H9 (cell line): ENCODE data around the gene MAPKAPK2. TPM values are rescaled to one million over a fixed set of nuclear protein-coding genes. Genes with fewer than 3 reads are reported as not detected.

Experiments
- DNase-seq: peaks from one replicate; pipeline ENCODE4 v3.0.0-alpha.2; 2017
- H2AFZ ChIP-seq: one replicate; pipeline ENCODE4 v1.6.1; 2013; ENCODE audit warnings: mild to moderate bottlenecking, low read length, control low read depth, moderate library complexity
- H2AK5ac ChIP-seq: 2 replicates; pipeline ENCODE4 v1.6.1; 2013; ENCODE audit warnings: low read length, control low read depth, mixed read lengths; ENCODE audit not compliant: insufficient read length
- H2BK120ac ChIP-seq: one replicate; pipeline ENCODE4 v1.6.1; 2013; ENCODE audit warnings: low read depth, mild to moderate bottlenecking, low read length, control low read depth, inconsistent platforms; ENCODE audit not compliant: poor library complexity, severe bottlenecking
- H2BK12ac ChIP-seq: 2 replicates; pipeline ENCODE4 v1.6.1; 2013; ENCODE audit warnings: low read length, control low read depth, mixed read lengths, low read depth; ENCODE audit not compliant: insufficient read length
- H2BK15ac ChIP-seq: 2 replicates; pipeline ENCODE4 v1.6.1; 2013; ENCODE audit warnings: low read depth, low read length, control low read depth
- H2BK20ac ChIP-seq: one replicate; pipeline ENCODE4 v1.6.1; 2013; ENCODE audit warnings: low read depth, mild to moderate bottlenecking, low read length, control low read depth, inconsistent platforms; ENCODE audit not compliant: poor library complexity, severe bottlenecking
- H2BK5ac ChIP-seq: 2 replicates; pipeline ENCODE4 v1.6.1; 2013; ENCODE audit warnings: low read length, control low read depth, mixed read lengths; ENCODE audit not compliant: insufficient read length
- H3K14ac ChIP-seq: 2 replicates; pipeline ENCODE4 v1.6.1; 2013; ENCODE audit warnings: low read length, control low read depth; ENCODE audit not compliant: insufficient read depth
- H3K18ac ChIP-seq: 2 replicates; pipeline ENCODE4 v1.6.1; 2013; ENCODE audit warnings: low read depth, mild to moderate bottlenecking, mixed read lengths, low read length, control low read depth; ENCODE audit not compliant: insufficient read length
- H3K23ac ChIP-seq: 2 replicates; pipeline ENCODE4 v1.6.1; 2013; ENCODE audit warnings: low read length, control low read depth, mixed read lengths, low read depth; ENCODE audit not compliant: insufficient read length
- H3K23me2 ChIP-seq: 2 replicates; pipeline ENCODE4 v1.6.1; 2013; ENCODE audit warnings: low read depth, mild to moderate bottlenecking, mixed read lengths, low read length, control low read depth; ENCODE audit not compliant: insufficient read length, poor library complexity, severe bottlenecking
- H3K27ac ChIP-seq: 2 replicates; pipeline ENCODE4 v1.5.1; 2013; ENCODE audit warnings: low read length, control low read depth, mixed read lengths, low read depth; ENCODE audit not compliant: insufficient read length
- H3K27me3 ChIP-seq: 2 replicates; pipeline ENCODE4 v1.6.1; 2013; ENCODE audit warnings: low read length, control low read depth, inconsistent platforms; ENCODE audit not compliant: insufficient read depth
- H3K4ac ChIP-seq: 2 replicates; pipeline ENCODE4 v1.6.1; 2013; ENCODE audit warnings: low read depth, mild to moderate bottlenecking, control low read depth, inconsistent platforms, low read length, moderate library complexity
- H3K4me1 ChIP-seq: 2 replicates; pipeline ENCODE4 v1.6.1; 2013; ENCODE audit warnings: low read length, control low read depth, inconsistent platforms; ENCODE audit not compliant: insufficient read depth
- H3K4me2 ChIP-seq: 2 replicates; pipeline ENCODE4 v1.6.1; 2013; ENCODE audit warnings: low read length, control low read depth, mixed read lengths; ENCODE audit not compliant: insufficient read length, insufficient read depth
- H3K56ac ChIP-seq: 2 replicates; pipeline ENCODE4 v1.6.1; 2013; ENCODE audit warnings: low read depth, mild to moderate bottlenecking, mixed read lengths, low read length, control low read depth; ENCODE audit not compliant: insufficient read length
- H3K79me1 ChIP-seq: 2 replicates; pipeline ENCODE4 v1.6.1; 2013; ENCODE audit warnings: low read depth, mild to moderate bottlenecking, moderate library complexity, low read length, control low read depth, inconsistent platforms; ENCODE audit not compliant: insufficient read depth, poor library complexity, severe bottlenecking
- H3K79me2 ChIP-seq: 2 replicates; pipeline ENCODE4 v1.6.1; 2013; ENCODE audit warnings: low read length, control low read depth, inconsistent platforms; ENCODE audit not compliant: insufficient read depth
- H3K9ac ChIP-seq: 2 replicates; pipeline ENCODE4 v1.6.1; 2013; ENCODE audit warnings: low read length, control low read depth, mixed read lengths; ENCODE audit not compliant: insufficient read length; ENCODE audit errors: extremely low read depth
- H3K9me3 ChIP-seq: one replicate; pipeline ENCODE4 v1.6.1; 2013; ENCODE audit warnings: low read depth, low read length, inconsistent platforms; ENCODE audit not compliant: control insufficient read depth
- H3T11ph ChIP-seq: one replicate; pipeline ENCODE4 v1.6.1; 2013; ENCODE audit warnings: mild to moderate bottlenecking, low read length, control low read depth, inconsistent platforms
- H4K20me1 ChIP-seq: one replicate; pipeline ENCODE4 v1.6.1; 2013; ENCODE audit not compliant: control insufficient read depth, insufficient read length, insufficient read depth
- H4K5ac ChIP-seq: 2 replicates; pipeline ENCODE4 v1.6.1; 2013; ENCODE audit warnings: low read depth, mild to moderate bottlenecking, mixed read lengths, low read length, control low read depth; ENCODE audit not compliant: insufficient read length
- H4K8ac ChIP-seq: replicated peaks from 2 replicates; pipeline ENCODE4 v1.6.1; 2013; ENCODE audit warnings: low read length, control low read depth, mixed read lengths, low read depth; ENCODE audit not compliant: insufficient read length
- H4K91ac ChIP-seq: 2 replicates; pipeline ENCODE4 v1.6.1; 2013; ENCODE audit warnings: low read depth, mild to moderate bottlenecking, moderate library complexity, mixed read lengths, low read length, control low read depth; ENCODE audit not compliant: insufficient read length
- H3K27ac Mint-ChIP-seq, 3 experiments: 2 replicates in 2 of 3; 3 replicates in 1 of 3; pipeline ENCODE4 v1.8.0; 2020 to 2021; ENCODE audit warnings: mixed read lengths in 3 of 3, mild to moderate bottlenecking in 1 of 3, moderate library complexity in 1 of 3
- H3K27me3 Mint-ChIP-seq: 2 replicates; pipeline ENCODE4 v1.8.0; 2021; ENCODE audit warnings: low read depth, mild to moderate bottlenecking, moderate library complexity, mixed read lengths
- H3K36me3 Mint-ChIP-seq, 3 experiments: 2 replicates in 2 of 3; 3 replicates in 1 of 3; pipeline ENCODE4 v1.8.0; 2020 to 2021; ENCODE audit warnings: low read depth in 3 of 3, mixed read lengths in 3 of 3; ENCODE audit not compliant: insufficient read depth in 1 of 3
- H3K4me1 Mint-ChIP-seq, 2 experiments: 2 replicates each; pipeline ENCODE4 v1.8.0; 2020; ENCODE audit warnings: mixed read lengths in 2 of 2
- H3K4me3 Mint-ChIP-seq, 2 experiments: 2 replicates in 1 of 2; 3 replicates in 1 of 2; pipeline ENCODE4 v1.8.0; 2020 to 2021; ENCODE audit warnings: mild to moderate bottlenecking in 2 of 2, mixed read lengths in 2 of 2, moderate library complexity in 1 of 2
- H3K9me3 Mint-ChIP-seq, 2 experiments: 2 replicates in 1 of 2; 3 replicates in 1 of 2; pipeline ENCODE4 v1.8.0; 2020; ENCODE audit warnings: mild to moderate bottlenecking in 2 of 2, mixed read lengths in 2 of 2, moderate library complexity in 1 of 2
- CTCF ChIP-seq: fragments of 200-600 bp; sonication (generic); conservative IDR thresholded peaks from 3 replicates; pipeline ENCODE4 v1.8.0; 2021; ENCODE audit warnings: antibody characterized with exemption, mild to moderate bottlenecking
- WGBS: extraction: QIAGEN DNeasy Blood & Tissue Kit; methylation state at CpG from one replicate; pipeline ENCODE4 v1.1.7; 2013; ENCODE audit warnings: missing lambda C conversion rate, low lambda C conversion rate, mixed read lengths; ENCODE audit not compliant: insufficient read length; ENCODE audit errors: extremely low coverage; 5-methylcytosine and 5-hydroxymethylcytosine counted together
- total RNA-seq: library from RNA; stranded (reverse); gene quantifications from 2 replicates; pipeline ENCODE4 v1.2.1, GENCODE V29; 2021

MAPKAPK2 gene
- total RNA-seq, 1 experiment from 2014 or later: 50.1 TPM

GRCh38 chr1:206769304-206769731 lies 84.6 kb downstream of the MAPKAPK2 start:
- Histone ChIP-seq H2BK120ac (no peak overlapping the region), H3K23me2 (no peaks in the 10 kb centered on the region), H4K8ac (no peak overlapping the region), H4K5ac (no peak overlapping the region), H3K9ac (no peak overlapping the region), H3K23ac (no peak overlapping the region), H3T11ph (no peak overlapping the region), H2BK5ac (no peak overlapping the region), H2BK20ac (no peak overlapping the region), H3K79me1 (no peaks in the 10 kb centered on the region), H4K91ac (no peak overlapping the region), H2AFZ (no peak overlapping the region), H2AK5ac (no peak overlapping the region), H2BK15ac (no peak overlapping the region), H3K27me3 (no peaks in the 10 kb centered on the region), H3K4ac (no peak overlapping the region), H4K20me1 (no peaks in the 10 kb centered on the region), H3K27ac (no peak overlapping the region), H3K18ac (no peak overlapping the region), H3K79me2 (no peaks in the 10 kb centered on the region), H3K4me1 (peaks cover 3% of the 10 kb centered on the region; the same call in 1 of the 2 replicates), H3K4me2 (no peak overlapping the region), H2BK12ac (no peak overlapping the region), H3K14ac (no peak overlapping the region), H3K56ac (no peak overlapping the region), H3K9me3 (no peaks in the 10 kb centered on the region)
- Mint-ChIP-seq H3K9me3 (no peaks in the 10 kb centered on the region), H3K4me3 (no peak overlapping the region), H3K36me3 (no peaks in the 10 kb centered on the region), H3K27me3 (peaks cover 15% of the 10 kb centered on the region), H3K4me1 (peaks cover 30 to 35% of the 10 kb centered on the region in 2 experiments), H3K27ac (no peak overlapping the region)
- no peak for TF ChIP-seq CTCF
- DNase-seq: no peak
- no CpG with 5 or more reads among the region's 7 CpGs for WGBS
